H1 (cell line): ENCODE data around the gene NAMPT.

Experiments used
- CREB1 ChIP-seq: IDR thresholded peaks from 2 replicates; pipeline ENCODE4 v1.6.1; 2012; ENCODE audit warnings: inconsistent platforms
- CTCF ChIP-seq, 3 experiments: IDR thresholded peaks; 1 replicate in 2 of 3; 2 replicates in 1 of 3; pipeline versions ENCODE4 v1.5.1 to v1.6.1; 2011; ENCODE audit warnings: low read length in 3 of 3, mild to moderate bottlenecking in 3 of 3, inconsistent platforms in 2 of 3, low read depth in 1 of 3, moderate library complexity in 1 of 3; ENCODE audit not compliant: insufficient read depth in 1 of 3; ENCODE audit errors: control extremely low read depth in 1 of 3
- POLR2A ChIP-seq, 2 experiments: IDR thresholded peaks; 1 replicate in 1 of 2; 2 replicates in 1 of 2; pipeline ENCODE4 v1.6.1; 2011; ENCODE audit warnings: low read depth in 2 of 2, low read length in 2 of 2, mild to moderate bottlenecking in 2 of 2; ENCODE audit errors: control extremely low read depth in 1 of 2
- ZNF274 ChIP-seq: IDR thresholded peaks from 2 replicates; pipeline ENCODE4 v1.7.0; 2012; ENCODE audit warnings: low read length, borderline replicate concordance; ENCODE audit errors: extremely low read depth

- no peak for TF ChIP-seq CREB1
- TF ChIP-seq POLR2A (IDR thresholded peaks at IDR 0.05; ENCODE audit: control extremely low read depth in 1 of 2, low read depth in 2 of 2, low read length in 2 of 2): no peak
- TF ChIP-seq CTCF (IDR thresholded peaks at IDR 0.05; ENCODE audit: control extremely low read depth in 1 of 3, insufficient read depth in 1 of 3, low read depth in 1 of 3, low read length in 3 of 3): no peak
- no peak for TF ChIP-seq ZNF274
Observed at GRCh38 chr7:106312099-106312871, 27.5 kb upstream of the NAMPT start.
